GM19099 (cell line): ENCODE data around the gene LZTS2.

Experiments used
- POLR2A ChIP-seq: IDR thresholded peaks from 3 replicates; pipeline ENCODE4 v1.6.1; 2011; ENCODE audit warnings: low read depth; ENCODE audit not compliant: insufficient read length; ENCODE audit errors: extremely low read depth

LZTS2 gene

DNA sequence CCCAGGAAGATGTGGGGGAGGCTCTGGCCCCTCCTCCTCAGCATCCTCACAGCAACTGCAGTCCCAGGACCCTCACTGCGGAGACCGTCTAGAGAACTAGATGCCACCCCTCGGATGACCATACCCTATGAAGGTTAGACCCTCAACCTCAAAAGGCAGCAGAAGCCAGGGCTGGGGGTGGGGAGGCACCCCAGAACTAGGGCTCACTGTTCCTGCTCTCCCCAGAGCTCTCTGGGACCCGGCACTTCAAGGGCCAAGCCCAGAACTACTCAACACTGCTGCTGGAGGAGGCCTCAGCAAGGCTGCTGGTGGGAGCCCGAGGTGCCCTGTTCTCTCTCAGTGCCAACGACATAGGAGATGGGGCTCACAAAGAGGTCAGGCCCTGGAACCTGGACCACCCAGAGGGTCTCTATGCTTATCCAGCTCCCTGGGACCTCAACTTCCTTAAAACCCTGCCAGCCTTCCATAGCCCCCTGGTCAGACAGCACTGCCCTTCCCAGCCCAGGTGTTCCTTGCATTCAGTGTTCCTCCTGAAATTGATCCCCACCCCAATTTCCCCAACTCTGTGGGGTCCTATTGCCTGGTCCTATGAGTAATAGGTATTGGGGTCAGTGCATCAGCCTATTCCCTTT is 26.6 kb upstream of the LZTS2 start:
- TF ChIP-seq POLR2A = no peak

DNA sequence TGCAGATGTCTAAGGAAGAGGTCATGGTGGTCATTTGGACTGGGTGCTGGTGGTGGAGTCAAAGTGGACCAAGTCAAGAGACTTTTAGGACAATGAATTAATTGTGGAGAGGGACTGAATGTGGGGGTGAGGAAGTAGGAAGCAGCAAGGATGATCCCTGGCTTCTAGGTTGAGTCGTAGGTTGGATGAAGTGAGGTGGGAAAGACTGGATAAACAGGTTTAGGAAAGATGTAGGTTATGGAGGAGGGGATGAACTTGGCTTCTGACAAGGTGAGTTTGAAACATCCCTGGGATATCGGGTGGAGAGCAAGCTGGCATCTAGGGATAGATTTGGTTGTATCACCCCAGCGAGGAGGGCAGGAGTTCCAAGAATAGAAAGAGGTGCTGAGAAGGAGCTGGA is 22.7 kb upstream of the LZTS2 start:
- no peak for TF ChIP-seq POLR2A

DNA sequence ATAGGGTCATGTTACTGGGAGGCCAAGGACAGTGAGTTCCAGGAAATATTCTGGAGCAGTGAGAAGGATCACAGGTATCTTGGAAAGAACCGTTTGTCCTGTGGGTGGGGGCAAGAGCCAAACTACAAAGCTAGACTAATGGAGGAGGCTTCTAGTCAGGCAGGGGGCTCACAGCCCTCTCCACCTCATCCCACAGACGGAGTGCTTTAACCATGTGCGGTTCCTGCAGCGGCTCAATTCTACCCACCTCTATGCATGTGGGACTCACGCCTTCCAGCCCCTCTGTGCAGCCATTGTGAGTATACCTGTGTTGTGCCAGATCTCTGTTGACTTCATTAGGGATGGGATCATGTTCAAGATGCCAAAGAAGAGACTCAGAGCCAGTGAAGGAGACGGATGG is 22.2 kb upstream of the LZTS2 start:
- no peak for TF ChIP-seq POLR2A

DNA sequence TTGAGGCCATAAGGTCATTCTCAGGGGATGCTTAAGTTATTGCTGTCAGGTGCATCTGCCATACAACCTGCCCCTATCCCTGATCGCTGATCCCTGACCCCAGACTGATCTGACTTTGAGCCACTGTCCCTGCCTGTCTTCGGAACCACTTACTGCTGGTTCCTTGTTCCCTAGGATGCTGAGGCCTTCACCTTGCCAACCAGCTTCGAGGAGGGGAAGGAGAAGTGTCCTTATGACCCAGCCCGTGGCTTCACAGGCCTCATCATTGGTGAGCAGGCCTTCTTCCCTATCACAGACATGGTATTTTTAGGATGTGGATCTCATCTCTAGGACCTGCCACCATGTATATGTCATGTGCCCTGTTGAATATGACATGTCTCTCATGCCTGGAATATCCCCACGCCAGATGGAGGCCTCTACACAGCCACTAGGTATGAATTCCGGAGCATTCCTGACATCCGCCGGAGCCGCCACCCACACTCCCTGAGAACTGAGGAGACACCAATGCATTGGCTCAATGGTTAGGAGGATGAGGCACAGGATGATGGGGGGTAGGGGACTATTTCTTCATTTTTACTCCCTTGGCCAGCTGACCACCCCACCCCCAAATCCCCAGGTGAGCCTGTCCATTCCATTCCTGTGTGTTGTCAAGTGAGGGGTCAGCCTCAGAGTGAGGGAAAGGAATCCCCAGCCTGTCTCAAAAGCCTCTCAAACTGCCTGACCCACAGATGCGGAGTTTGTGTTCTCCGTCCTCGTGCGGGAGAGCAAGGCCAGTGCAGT is 21.3 kb upstream of the LZTS2 start:
- TF ChIP-seq POLR2A = no peak

DNA sequence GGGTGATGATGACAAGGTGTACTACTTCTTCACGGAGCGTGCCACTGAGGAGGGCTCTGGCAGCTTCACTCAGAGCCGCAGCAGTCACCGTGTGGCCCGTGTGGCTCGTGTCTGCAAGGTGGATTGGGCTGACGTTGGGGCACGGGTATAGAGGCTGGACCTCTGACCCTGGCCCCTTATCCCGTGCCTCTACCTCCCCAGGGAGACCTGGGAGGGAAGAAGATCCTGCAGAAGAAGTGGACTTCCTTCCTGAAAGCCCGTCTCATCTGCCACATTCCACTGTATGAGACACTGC is 20.8 kb upstream of the LZTS2 start:
- TF ChIP-seq POLR2A = no peak

GRCh38 chr10:100979791-100980272 is 19.8 kb upstream of the LZTS2 start:
- TF ChIP-seq POLR2A = no peak

GRCh38 chr10:100980311-100980710 is 19.3 kb upstream of the LZTS2 start:
- no peak for TF ChIP-seq POLR2A

- no peak for TF ChIP-seq POLR2A
Observed at GRCh38 chr10:100980711-100981110, 18.9 kb upstream of the LZTS2 start.

DNA sequence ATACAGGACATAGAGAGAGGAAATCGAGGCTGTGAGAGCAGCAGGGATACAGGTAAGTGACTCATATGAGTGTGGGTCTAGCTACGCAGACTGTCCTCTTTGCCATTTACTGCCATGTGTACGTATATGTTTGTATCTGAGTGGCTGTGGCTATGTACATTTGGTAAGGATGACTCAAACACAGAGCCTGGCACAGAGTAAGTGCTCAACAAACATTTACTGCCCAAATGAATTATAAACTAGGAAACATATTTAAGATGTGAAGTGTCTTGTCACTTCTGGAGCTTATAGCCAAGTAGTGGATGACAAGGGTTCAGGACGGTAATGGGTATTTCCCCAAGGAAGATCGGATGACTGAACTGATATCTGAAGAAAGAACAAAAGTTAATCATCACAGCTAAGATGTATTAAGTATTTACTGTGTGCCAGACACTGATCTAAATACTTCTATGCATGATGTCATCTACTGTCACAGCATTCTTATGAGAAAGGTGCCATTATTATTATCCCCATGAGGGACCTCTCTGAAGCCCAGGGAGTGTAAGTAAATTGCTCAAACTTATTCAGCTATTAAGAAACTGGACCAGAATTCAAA is 18.3 kb upstream of the LZTS2 start:
- TF ChIP-seq POLR2A = no peak

DNA sequence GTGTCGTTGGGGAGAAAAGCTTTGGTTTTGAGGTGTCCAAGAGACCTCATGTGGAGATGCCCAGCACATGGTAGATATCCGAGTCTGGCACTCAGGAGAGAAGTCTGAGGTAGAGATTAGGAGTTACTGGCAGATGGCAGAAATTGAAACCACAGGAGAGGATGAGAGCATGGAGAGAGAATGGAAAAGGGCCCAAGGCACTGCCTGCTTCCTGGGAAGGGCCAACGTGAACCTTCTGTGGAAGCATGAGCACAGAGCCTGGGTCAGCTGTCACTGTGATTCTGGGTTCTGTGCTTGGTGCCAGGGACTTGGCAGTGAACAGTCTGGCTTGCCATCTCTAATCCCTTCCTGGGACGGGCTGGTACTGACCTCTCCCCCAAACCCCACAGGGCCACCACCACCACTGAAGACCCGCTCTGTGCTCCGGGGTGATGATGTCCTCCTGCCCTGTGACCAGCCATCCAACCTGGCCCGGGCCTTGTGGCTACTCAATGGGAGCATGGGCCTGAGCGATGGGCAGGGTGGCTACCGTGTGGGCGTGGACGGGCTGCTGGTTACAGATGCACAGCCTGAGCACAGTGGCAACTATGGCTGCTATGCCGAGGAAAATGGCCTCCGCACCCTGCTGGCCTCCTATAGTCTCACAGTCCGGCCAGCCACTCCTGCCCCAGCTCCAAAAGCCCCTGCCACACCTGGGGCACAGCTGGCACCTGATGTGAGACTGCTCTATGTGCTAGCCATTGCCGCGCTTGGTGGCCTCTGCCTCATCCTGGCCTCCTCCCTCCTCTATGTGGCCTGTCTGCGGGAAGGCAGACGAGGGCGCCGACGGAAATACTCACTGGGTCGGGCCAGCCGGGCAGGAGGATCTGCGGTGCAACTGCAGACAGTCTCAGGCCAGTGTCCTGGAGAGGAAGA is 16.4 kb upstream of the LZTS2 start:
- no peak for TF ChIP-seq POLR2A

- no peak for TF ChIP-seq POLR2A
Observed at GRCh38 chr10:100983868-100984671, 15.5 kb upstream of the LZTS2 start.

- TF ChIP-seq POLR2A = no peak
Observed at GRCh38 chr10:100984672-100985177, 14.9 kb upstream of the LZTS2 start.

GRCh38 chr10:100985336-100985735 is 14.3 kb upstream of the LZTS2 start:
- no peak for TF ChIP-seq POLR2A

GRCh38 chr10:100986623-100986951 is 13.0 kb upstream of the LZTS2 start:
- TF ChIP-seq POLR2A = no peak
